Neural cell (in vitro differentiated cells): ENCODE data around the gene RIPPLY3.

Source experiments
- CTCF ChIP-seq: fragments of 450-650 bp; IDR thresholded peaks from 2 replicates; pipeline ENCODE4 v1.5.1; 2014; ENCODE audit warnings: antibody characterized with exemption, mild to moderate bottlenecking, moderate library complexity; ENCODE audit not compliant: poor library complexity, severe bottlenecking
- EP300 ChIP-seq: fragments of 450-650 bp; conservative IDR thresholded peaks from 2 replicates; pipeline ENCODE4 v1.6.1; 2014; ENCODE audit warnings: antibody characterized with exemption, mild to moderate bottlenecking, moderate library complexity; ENCODE audit not compliant: poor library complexity, severe bottlenecking
- TAF1 ChIP-seq: IDR thresholded peaks from 2 replicates; pipeline ENCODE4 v1.6.1; 2012; ENCODE audit warnings: low read depth

DNA sequence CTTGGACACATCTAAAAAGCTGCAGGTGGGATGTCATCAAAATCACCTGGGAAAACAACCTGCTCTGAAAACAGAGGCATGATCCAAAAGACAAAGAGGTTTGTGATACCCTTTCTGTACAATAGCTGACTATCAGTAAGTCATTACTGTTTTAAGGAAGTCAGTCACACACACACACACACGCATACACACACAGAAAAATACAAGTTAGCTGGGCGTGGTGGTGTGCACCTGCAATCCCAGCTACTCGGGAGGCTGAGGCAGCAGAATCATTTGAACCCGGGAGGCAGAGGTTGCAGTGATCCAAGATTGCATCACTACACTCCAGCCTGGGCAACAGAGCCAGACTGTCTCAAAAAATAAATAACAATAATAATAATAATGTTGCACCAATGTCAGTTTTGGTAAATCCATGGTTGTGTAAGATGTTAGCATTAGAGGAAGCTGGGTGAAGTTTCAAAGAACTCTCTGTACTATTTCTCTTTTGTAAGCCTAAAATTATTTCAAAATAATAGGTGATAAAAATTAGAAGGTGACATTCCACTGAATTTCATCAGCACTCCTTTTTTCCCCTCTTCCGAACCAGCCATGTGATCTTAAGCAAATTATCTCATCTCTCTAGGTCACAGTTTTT lies 30.2 kb upstream of the RIPPLY3 start:
- TF ChIP-seq CTCF (no peak), EP300 (no peak), TAF1 (no peak)
